Activated naive CD4-positive, alpha-beta T cell treated with anti-CD3 and anti-CD28 coated beads for 36 hours (primary cell): ENCODE measurements around the gene CCDC138. TPM values are rescaled to one million over a fixed set of nuclear protein-coding genes. Genes with fewer than 3 reads are reported as not detected.

Source experiments
- CTCF ChIA-PET: fragments of 350-600 bp; sonication (Branson Sonifier 250); formaldehyde crosslinking; loops from one replicate; lab custom pipeline; 2021; ENCODE audit warnings: antibody characterized with exemption; lab: Charles Lee
- DNase-seq: peaks from one replicate; pipeline ENCODE4 v3.0.0-alpha.2; 2020
- H3K27ac Mint-ChIP-seq: one replicate; pipeline ENCODE4 v1.8.0; 2021; ENCODE audit warnings: mild to moderate bottlenecking, mixed read lengths
- H3K27me3 Mint-ChIP-seq: one replicate; pipeline ENCODE4 v1.8.0; 2021; ENCODE audit warnings: low read depth, mixed read lengths
- H3K36me3 Mint-ChIP-seq: one replicate; pipeline ENCODE4 v1.8.0; 2021; ENCODE audit warnings: low read depth, mixed read lengths
- H3K4me1 Mint-ChIP-seq: one replicate; pipeline ENCODE4 v1.8.0; 2021; ENCODE audit warnings: low read depth, mixed read lengths
- H3K4me3 Mint-ChIP-seq: one replicate; pipeline ENCODE4 v1.8.0; 2021; ENCODE audit warnings: mild to moderate bottlenecking, moderate library complexity, mixed read lengths
- H3K9me3 Mint-ChIP-seq: one replicate; pipeline ENCODE4 v1.8.0; 2021; ENCODE audit warnings: mixed read lengths
- intact Hi-C: fragments of 100-400 bp; cut with micrococcal nuclease; formaldehyde crosslinking; loops from one replicate; pipeline ENCODE4 v1.15.1; 2023
- total RNA-seq, 2 experiments: library from RNA; stranded (reverse); gene quantifications; one replicate each; pipeline ENCODE4 v1.2.3, GENCODE V29; 2021

The CCDC138 gene
- total RNA-seq, 2 experiments from 2014 or later: 7.4 to 9.5 TPM

DNA sequence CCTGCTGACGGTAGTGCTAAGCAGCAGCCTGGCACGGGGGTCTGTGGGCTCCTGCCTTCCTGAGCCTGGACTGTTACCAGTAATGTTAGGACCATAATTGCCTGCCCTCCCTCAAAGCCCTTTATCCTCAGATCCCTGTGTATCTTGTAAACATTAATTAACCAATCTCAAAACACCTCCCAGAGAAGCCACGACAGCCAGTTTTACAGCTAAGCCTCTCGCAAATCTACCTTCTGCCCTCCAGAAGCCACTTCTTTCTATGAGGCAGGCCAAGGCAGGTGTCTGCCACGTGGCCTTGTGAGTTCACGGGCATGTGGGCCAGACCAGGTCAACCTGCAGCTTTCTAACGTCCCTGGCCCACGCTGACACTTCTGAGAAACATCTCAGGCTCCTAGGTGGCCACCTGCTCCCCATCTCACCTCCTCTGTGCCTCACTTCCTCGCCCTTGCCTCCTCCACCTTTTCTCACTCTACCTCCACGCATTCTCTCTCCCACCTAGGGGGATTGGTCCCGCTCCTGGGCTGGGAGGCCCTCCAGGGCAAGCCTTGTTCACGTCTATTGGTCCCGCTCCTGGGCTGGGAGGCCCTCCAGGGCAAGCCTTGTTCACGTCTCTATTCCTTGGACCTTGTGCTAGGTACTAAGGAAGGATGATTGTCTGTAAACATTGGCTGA is 138.1 kb downstream of the CCDC138 start:
- Mint-ChIP-seq H3K27ac (no peak overlapping the region), H3K4me3 (no peak overlapping the region), H3K9me3 (no peaks in the 10 kb centered on the region), H3K36me3 (peaks cover 2% of the 10 kb centered on the region), H3K27me3 (no peaks in the 10 kb centered on the region), H3K4me1 (no peaks in the 10 kb centered on the region)
- CTCF ChIA-PET: interaction anchor here (10.0 kb wide), 1 partner anchor 62 kb away, joined by 153 read pairs; the partner anchor contains the start of gene EDAR
- intact Hi-C loops: loop anchor here (5.0 kb wide), 2 partner anchors 67 to 203 kb away; partner anchors contain the start of gene SH3RF3
- DNase-seq: no peak

DNA sequence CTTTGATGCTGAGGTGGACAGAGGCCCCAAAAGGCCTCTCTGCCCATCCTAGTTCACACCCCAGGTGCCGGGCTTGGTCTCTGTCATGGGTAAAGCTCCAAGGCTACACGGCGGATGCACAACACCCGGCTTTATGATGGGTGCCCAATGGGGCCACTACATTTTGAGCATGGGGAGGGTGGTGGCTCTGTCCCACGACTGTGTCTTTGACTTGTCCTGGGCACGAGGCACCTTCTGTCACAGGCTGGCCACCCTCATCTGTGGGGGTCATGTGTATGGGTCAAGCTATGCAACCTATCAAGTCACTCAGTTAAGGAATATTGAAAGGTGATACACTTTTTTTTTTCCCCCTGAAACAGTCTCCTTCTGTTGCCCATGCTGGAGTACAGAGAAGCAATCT is 138.7 kb downstream of the CCDC138 start:
- Mint-ChIP-seq H3K36me3 (peaks cover 2% of the 10 kb centered on the region), H3K9me3 (no peaks in the 10 kb centered on the region), H3K4me3 (no peak overlapping the region), H3K27me3 (no peaks in the 10 kb centered on the region), H3K27ac (no peak overlapping the region), H3K4me1 (no peaks in the 10 kb centered on the region)
- no peak for DNase-seq
- CTCF ChIA-PET: interaction anchor here (10.0 kb wide), 1 partner anchor 62 kb away, joined by 153 read pairs; the partner anchor contains the start of gene EDAR
- intact Hi-C loops: loop anchor here (5.0 kb wide), 2 partner anchors 68 to 202 kb away; partner anchors contain the start of gene SH3RF3

DNA sequence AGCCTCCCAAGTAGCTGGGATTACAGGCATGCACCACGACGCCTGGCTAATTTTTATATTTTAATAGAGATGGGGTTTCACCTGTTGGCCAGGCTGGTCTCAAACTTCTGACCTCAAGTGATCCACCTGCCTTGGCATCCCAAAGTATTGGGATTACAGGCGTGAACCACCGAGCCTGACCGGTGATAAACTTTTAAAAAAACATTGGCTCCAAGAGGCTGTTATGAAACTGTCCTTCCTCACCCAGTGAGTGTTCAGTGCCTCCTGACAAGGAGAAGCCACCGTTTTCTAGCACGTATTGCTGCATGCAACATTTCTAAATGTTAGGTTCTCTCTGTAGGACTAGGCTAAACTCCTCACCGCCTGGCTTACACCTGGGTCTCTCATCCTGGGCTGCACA is 139.2 kb downstream of the CCDC138 start:
- Mint-ChIP-seq H3K36me3 (peaks cover 2% of the 10 kb centered on the region), H3K4me1 (no peaks in the 10 kb centered on the region), H3K27me3 (no peaks in the 10 kb centered on the region), H3K9me3 (no peaks in the 10 kb centered on the region), H3K27ac (no peak overlapping the region), H3K4me3 (no peak overlapping the region)
- no peak for DNase-seq
- intact Hi-C loops: loop anchor here (5.0 kb wide), 2 partner anchors 68 to 202 kb away; partner anchors contain the start of gene SH3RF3
- CTCF ChIA-PET: interaction anchor here (10.0 kb wide), 1 partner anchor 61 kb away, joined by 153 read pairs; the partner anchor contains the start of gene EDAR

Other genes starting within 250 kb of the CCDC138 start
- gene RANBP2, start 67.3 kb upstream of the CCDC138 start, total RNA-seq: 10 to 100 TPM; 47.4 to 48.3 TPM
- 1 to 10 TPM; 1.1 to 1.3 TPM for gene EDAR, start 202.4 kb downstream of the CCDC138 start, total RNA-seq